CD14-positive monocyte (primary cell): ENCODE results near the gene NSMCE1. TPM values are rescaled to one million over a fixed set of nuclear protein-coding genes. Genes with fewer than 3 reads are reported as not detected.

Source experiments
- DNase-seq, 3 donors: peaks; one replicate each; pipeline ENCODE4 v3.0.0-alpha.2; 2011 to 2022
- H2AFZ ChIP-seq: 2 replicates; pipeline ENCODE4 v1.6.0; 2012; ENCODE audit warnings: mild to moderate bottlenecking, low read depth, low read length, inconsistent platforms; ENCODE audit not compliant: insufficient read depth, poor library complexity, severe bottlenecking
- H3K27ac ChIP-seq, 2 donors: 1 replicate in 1 of 2; 2 replicates in 1 of 2; pipeline ENCODE4 v1.5.1; 2012 to 2013; ENCODE audit warnings: low read length in 2 of 2, control low read depth in 1 of 2, inconsistent platforms in 1 of 2, low read depth in 1 of 2, mild to moderate bottlenecking in 1 of 2
- H3K27me3 ChIP-seq, 2 donors: one replicate each; pipeline versions ENCODE4 v1.6.0 to v1.6.1; 2011 to 2013; ENCODE audit warnings: low read length in 2 of 2; ENCODE audit not compliant: control insufficient read depth in 2 of 2, insufficient read depth in 2 of 2
- H3K36me3 ChIP-seq, 2 donors: replicated peaks in 1 of 2; 1 replicate in 1 of 2; 2 replicates in 1 of 2; pipeline versions ENCODE4 v1.5.1 to v1.6.1; 2012 to 2013; ENCODE audit warnings: low read length in 2 of 2, control low read depth in 1 of 2, inconsistent platforms in 1 of 2, mild to moderate bottlenecking in 1 of 2; ENCODE audit not compliant: insufficient read depth in 2 of 2, control insufficient read depth in 1 of 2
- H3K4me1 ChIP-seq, 2 donors: 1 replicate in 1 of 2; 2 replicates in 1 of 2; pipeline versions ENCODE4 v1.5.1 to v1.6.1; 2012 to 2013; ENCODE audit warnings: low read length in 2 of 2, control low read depth in 1 of 2, inconsistent platforms in 1 of 2, mild to moderate bottlenecking in 1 of 2, moderate library complexity in 1 of 2; ENCODE audit not compliant: insufficient read depth in 2 of 2, control insufficient read depth in 1 of 2
- H3K4me2 ChIP-seq: replicated peaks from 2 replicates; pipeline ENCODE3; 2012; ENCODE audit warnings: low read length, moderate library complexity, mild to moderate bottlenecking; ENCODE audit not compliant: poor library complexity, severe bottlenecking; ENCODE audit errors: extremely low read depth
- H3K4me3 ChIP-seq, 3 experiments: fragments of 200-600 bp in 1 of 3; sonication (generic) in 1 of 3; replicated peaks in 1 of 3; 1 replicate in 2 of 3; 2 replicates in 1 of 3; pipeline ENCODE4 v1.5.1; 2011 to 2013; ENCODE audit warnings: low read length in 3 of 3, mild to moderate bottlenecking in 3 of 3, control low read depth in 2 of 3, low read depth in 2 of 3, inconsistent platforms in 1 of 3, moderate library complexity in 1 of 3
- H3K79me2 ChIP-seq: 2 replicates; pipeline ENCODE4 v1.6.0; 2012; ENCODE audit warnings: mild to moderate bottlenecking, control low read depth, inconsistent platforms, low read length, moderate library complexity; ENCODE audit not compliant: insufficient read depth
- H3K9ac ChIP-seq: 2 replicates; pipeline ENCODE4 v1.6.0; 2017; ENCODE audit warnings: low read length, mild to moderate bottlenecking; ENCODE audit not compliant: insufficient read depth, poor library complexity, severe bottlenecking
- H3K9me3 ChIP-seq, 2 donors: replicated peaks in 1 of 2; 1 replicate in 1 of 2; 2 replicates in 1 of 2; pipeline versions ENCODE4 v1.5.1 to v1.6.1; 2012 to 2013; ENCODE audit warnings: low read length in 2 of 2, control low read depth in 1 of 2; ENCODE audit not compliant: control insufficient read depth in 1 of 2, insufficient read depth in 1 of 2
- H4K20me1 ChIP-seq: 2 replicates; pipeline ENCODE4 v1.6.0; 2012; ENCODE audit warnings: mild to moderate bottlenecking, low read length, control low read depth, moderate library complexity; ENCODE audit not compliant: insufficient read depth
- H3K27ac Mint-ChIP-seq, 7 donors: one replicate each; pipeline ENCODE4 v1.8.0; 2020; ENCODE audit warnings: mild to moderate bottlenecking in 7 of 7, mixed read lengths in 7 of 7, moderate library complexity in 6 of 7, inconsistent platforms in 2 of 7
- H3K27me3 Mint-ChIP-seq, 3 donors: one replicate each; pipeline ENCODE4 v1.8.0; 2021 to 2022; ENCODE audit warnings: low read depth in 3 of 3, mild to moderate bottlenecking in 3 of 3, mixed read lengths in 3 of 3, moderate library complexity in 3 of 3, inconsistent platforms in 1 of 3
- H3K36me3 Mint-ChIP-seq, 2 donors: one replicate each; pipeline ENCODE4 v1.8.0; 2020; ENCODE audit warnings: mixed read lengths in 2 of 2, inconsistent platforms in 1 of 2, mild to moderate bottlenecking in 1 of 2
- H3K4me1 Mint-ChIP-seq: one replicate; pipeline ENCODE4 v1.8.0; 2020; ENCODE audit warnings: mild to moderate bottlenecking, mixed read lengths
- H3K4me3 Mint-ChIP-seq, 2 donors: one replicate each; pipeline ENCODE4 v1.8.0; 2020; ENCODE audit warnings: mild to moderate bottlenecking in 2 of 2, mixed read lengths in 2 of 2, moderate library complexity in 1 of 2
- H3K9me3 Mint-ChIP-seq, 7 donors: one replicate each; pipeline ENCODE4 v1.8.0; 2020 to 2022; ENCODE audit warnings: mixed read lengths in 7 of 7, mild to moderate bottlenecking in 6 of 7, moderate library complexity in 6 of 7, inconsistent platforms in 2 of 7
- CTCF ChIP-seq: fragments of 200-600 bp; IDR thresholded peaks from one replicate; pipeline ENCODE4 v1.8.0; 2022; ENCODE audit warnings: antibody characterized with exemption, mild to moderate bottlenecking
- whole genome bisulfite sequencing: methylation state at CpG from one replicate; pipeline ENCODE4 v1.1.5; 2013; ENCODE audit warnings: missing lambda C conversion rate; ENCODE audit not compliant: insufficient coverage; 5-methylcytosine and 5-hydroxymethylcytosine counted together
- intact Hi-C, 2 donors: fragments of 100-400 bp; cut with micrococcal nuclease; formaldehyde crosslinking; loops; one replicate each; pipeline versions ENCODE4 v1.15.0 to v1.15.1; 2023
- polyA plus RNA-seq, 3 donors: library from polyadenylated mRNA; depleted of rRNA in 1 of 3; unstranded in 2 of 3; stranded (reverse) in 1 of 3; fragments of 300-500 nt in 2 of 3; fragments of >200 nt in 1 of 3; fragmentation: Illumina TruSeq in 2 of 3; gene quantifications; 1 replicate in 2 of 3; 2 replicates in 1 of 3; pipeline ENCODE4 v1.2.3, GENCODE V29; 2012 to 2021

NSMCE1 gene
- polyA plus RNA-seq, 3 donors = 19.6 to 85.2 (median 82.6) TPM

- peaks cover 29% of the 10 kb centered on the region for H3K4me1 Mint-ChIP-seq
- intact Hi-C loops = loop anchor here in 1 of 2 donors (5.0 kb wide), 1 partner anchor 137 kb away; no protein-coding TSS in a partner anchor
These were observed 38.0 kb downstream of the NSMCE1 start for GRCh38 chr16:27230562-27231001.

GRCh38 chr16:27229891-27230470, 38.6 kb downstream of the NSMCE1 start:
- H3K79me2 ChIP-seq = no peaks in the 10 kb centered on the region
- Mint-ChIP-seq H3K36me3 (peaks cover 52 to 66% of the 10 kb centered on the region in 2 donors), H3K4me3 (no peak overlapping the region), H3K4me1 (peaks cover 23% of the 10 kb centered on the region), H3K27me3 (peaks cover 0 to 3% (median 0%) of the 10 kb centered on the region in 3 donors), H3K27ac (no peak overlapping the region), H3K9me3 (no peaks in the 10 kb centered on the region)
- no peak overlapping the region for H3K4me3 ChIP-seq
- peaks cover 34 to 50% of the 10 kb centered on the region in 2 donors for H3K36me3 ChIP-seq
- H3K9me3 ChIP-seq = no peaks in the 10 kb centered on the region
- no peak overlapping the region for H3K4me2 ChIP-seq
- WGBS = 97% methylated on average over 13 of the region's 18 CpGs
- no peak for TF ChIP-seq CTCF
- no peak overlapping the region for H2AFZ ChIP-seq
- H4K20me1 ChIP-seq = no peaks in the 10 kb centered on the region
- no peaks in the 10 kb centered on the region for H3K27me3 ChIP-seq
- H3K27ac ChIP-seq = no peak overlapping the region
- no peak for DNase-seq
- intact Hi-C loops = loop anchor here in 1 of 2 donors (5.0 kb wide), 1 partner anchor 137 kb away; no protein-coding TSS in a partner anchor
- peaks cover 6 to 16% of the 10 kb centered on the region in 2 donors for H3K4me1 ChIP-seq
- H3K9ac ChIP-seq = no peak overlapping the region

More at GRCh38 chr16:27230562-27231001, 38.0 kb downstream of the NSMCE1 start:
- Histone ChIP-seq H2AFZ (no peak overlapping the region), H3K9me3 (no peaks in the 10 kb centered on the region), H3K4me1 (peaks cover 12 to 22% of the 10 kb centered on the region in 2 donors), H3K9ac (no peak overlapping the region), H3K36me3 (peaks cover 29 to 44% of the 10 kb centered on the region in 2 donors), H3K27me3 (no peaks in the 10 kb centered on the region), H3K79me2 (no peaks in the 10 kb centered on the region), H4K20me1 (no peaks in the 10 kb centered on the region), H3K4me2 (no peak overlapping the region), H3K27ac (no peak overlapping the region), H3K4me3 (no peak overlapping the region)
- DNase-seq = no peak
- H3K9me3 Mint-ChIP-seq = no peaks in the 10 kb centered on the region
- H3K27me3 Mint-ChIP-seq = peaks cover 0 to 3% (median 0%) of the 10 kb centered on the region in 3 donors
- H3K4me3 Mint-ChIP-seq = no peak overlapping the region
- TF ChIP-seq CTCF = no peak
- H3K36me3 Mint-ChIP-seq = peaks cover 50 to 62% of the 10 kb centered on the region in 2 donors
- WGBS = 71% methylated on average over 11 of the region's 16 CpGs
- H3K27ac Mint-ChIP-seq = peak overlapping the region in 1 of 7 donors; percentile 6
